Stimulated activated CD4-positive, alpha-beta T cell treated with anti-CD3 and anti-CD28 coated beads, Interleukin-2, amount 100 ng/mL, for 4 hours (primary cell): ENCODE data around the gene EMILIN1.
A peak's percentile ranks its signal among the peaks of the same experiment; 100 is the strongest.

Experiments
- DNase-seq: peaks from one replicate; pipeline ENCODE4 v3.0.0-alpha.2; 2020; ENCODE audit warnings: low read depth

EMILIN1 gene

GRCh38 chr2:27078267-27079194 is at the start of gene EMILIN1:
Gene EMILIN1 (plus strand): TSS chr2:27078615. CDS start chr2:27079066, 451 bp downstream.
- DNase-seq, result no peak

GRCh38 chr2:27029051-27029450 is 49.4 kb upstream of the EMILIN1 start:
- DNase-seq, result no peak

- peak; percentile 66 for DNase-seq
Observed at GRCh38 chr2:27032495-27033252, 45.7 kb upstream of the EMILIN1 start, which contains the start of gene TMEM214. Gene TMEM214 (plus strand): TSS chr2:27032965. CDS start chr2:27033016, 51 bp downstream.

- no peak for DNase-seq
Observed at GRCh38 chr2:27033253-27033852, 45.1 kb upstream of the EMILIN1 start.

GRCh38 chr2:27038012-27038411 is 40.4 kb upstream of the EMILIN1 start:
- DNase-seq, result no peak

- DNase-seq, result no peak
Observed at GRCh38 chr2:27038631-27039339, 39.6 kb upstream of the EMILIN1 start.

- no peak for DNase-seq
Observed at GRCh38 chr2:27039426-27039825, 39.0 kb upstream of the EMILIN1 start.

- DNase-seq, result no peak
Observed at GRCh38 chr2:27039871-27040270, 38.5 kb upstream of the EMILIN1 start.

- DNase-seq, result no peak
Observed at GRCh38 chr2:27040282-27040681, 38.1 kb upstream of the EMILIN1 start.

GRCh38 chr2:27041752-27042151 is 36.7 kb upstream of the EMILIN1 start:
- DNase-seq, result no peak

GRCh38 chr2:27042159-27042661 is 36.2 kb upstream of the EMILIN1 start:
- no peak for DNase-seq

GRCh38 chr2:27042985-27043634 is 35.3 kb upstream of the EMILIN1 start:
- no peak for DNase-seq

- DNase-seq, result peak; percentile 60
Observed at GRCh38 chr2:27049422-27050280, 28.8 kb upstream of the EMILIN1 start.

GRCh38 chr2:27050281-27050995 is 28.0 kb upstream of the EMILIN1 start:
- DNase-seq, result peak; percentile 82

GRCh38 chr2:27050996-27051901 is 27.2 kb upstream of the EMILIN1 start, which contains the start of gene AGBL5:
Gene AGBL5 (plus strand): TSS chr2:27051668. CDS start chr2:27052959, 1,291 bp downstream.
- DNase-seq, result peak; percentile 93

- DNase-seq, result peak; percentile 31
Observed at GRCh38 chr2:27051902-27052645, 26.3 kb upstream of the EMILIN1 start.

GRCh38 chr2:27053321-27053720 is 25.1 kb upstream of the EMILIN1 start:
- no peak for DNase-seq
